HG03103 (cell line): ENCODE data around the gene DRC1.
"Not testable (repeated sequence)": the region's sequence is repeated elsewhere in the genome, so short reads cannot be mapped to it uniquely, and the experiment has no call there.

Experiments used
- ATAC-seq: cut with Tn5 transposase; IDR thresholded peaks from one replicate; pipeline ENCODE4 v1.9.1; 2021; ENCODE audit warnings: low read depth; ENCODE audit not compliant: unreplicated experiment

The DRC1 gene

GRCh38 chr2:26401739-26402541 lies at the start of gene DRC1:
DRC1 (plus strand) TSS chr2:26401920; CDS start chr2:26401990, 70 bp downstream.
- ATAC-seq: no peak

GRCh38 chr2:26352892-26353291 lies 48.8 kb upstream of the DRC1 start:
- no peak for ATAC-seq

- ATAC-seq: not testable (repeated sequence)
Observed at GRCh38 chr2:26354469-26354868, 47.3 kb upstream of the DRC1 start.

- ATAC-seq: no peak
Observed at GRCh38 chr2:26355038-26355995, 46.4 kb upstream of the DRC1 start.

- ATAC-seq: no peak
Observed at GRCh38 chr2:26356111-26356510, 45.6 kb upstream of the DRC1 start.

- no peak for ATAC-seq
Observed at GRCh38 chr2:26356771-26357170, 44.9 kb upstream of the DRC1 start.

- ATAC-seq: no peak
Observed at GRCh38 chr2:26359886-26360473, 41.7 kb upstream of the DRC1 start.

- ATAC-seq: no peak
Observed at GRCh38 chr2:26363323-26363722, 38.4 kb upstream of the DRC1 start.

- ATAC-seq: no peak
Observed at GRCh38 chr2:26363958-26364357, 37.8 kb upstream of the DRC1 start.

- no peak for ATAC-seq
Observed at GRCh38 chr2:26364669-26365068, 37.1 kb upstream of the DRC1 start.

GRCh38 chr2:26366957-26367356 lies 34.8 kb upstream of the DRC1 start:
- no peak for ATAC-seq

- not testable (repeated sequence) for ATAC-seq
Observed at GRCh38 chr2:26369664-26370063, 32.1 kb upstream of the DRC1 start.

- not testable (repeated sequence) for ATAC-seq
Observed at GRCh38 chr2:26370909-26371308, 30.8 kb upstream of the DRC1 start.

- ATAC-seq: no peak
Observed at GRCh38 chr2:26376799-26377198, 24.9 kb upstream of the DRC1 start.

- ATAC-seq: no peak
Observed at GRCh38 chr2:26380281-26380680, 21.4 kb upstream of the DRC1 start.

- ATAC-seq: no peak
Observed at GRCh38 chr2:26382564-26382963, 19.2 kb upstream of the DRC1 start.

- no peak for ATAC-seq
Observed at GRCh38 chr2:26384183-26384582, 17.5 kb upstream of the DRC1 start.

- no peak for ATAC-seq
Observed at GRCh38 chr2:26384597-26384996, 17.1 kb upstream of the DRC1 start.

GRCh38 chr2:26387189-26387588 lies 14.5 kb upstream of the DRC1 start:
- ATAC-seq: no peak

GRCh38 chr2:26394694-26395093 lies 7.0 kb upstream of the DRC1 start:
- ATAC-seq: no peak

GRCh38 chr2:26395394-26395793 lies 6.3 kb upstream of the DRC1 start:
- no peak for ATAC-seq
